ENCODE measurements around the gene UPK3A.
"Not testable (repeated sequence)": the region's sequence is repeated elsewhere in the genome, so short reads cannot be mapped to it uniquely, and the experiment has no call there.

Gene UPK3A

DNA sequence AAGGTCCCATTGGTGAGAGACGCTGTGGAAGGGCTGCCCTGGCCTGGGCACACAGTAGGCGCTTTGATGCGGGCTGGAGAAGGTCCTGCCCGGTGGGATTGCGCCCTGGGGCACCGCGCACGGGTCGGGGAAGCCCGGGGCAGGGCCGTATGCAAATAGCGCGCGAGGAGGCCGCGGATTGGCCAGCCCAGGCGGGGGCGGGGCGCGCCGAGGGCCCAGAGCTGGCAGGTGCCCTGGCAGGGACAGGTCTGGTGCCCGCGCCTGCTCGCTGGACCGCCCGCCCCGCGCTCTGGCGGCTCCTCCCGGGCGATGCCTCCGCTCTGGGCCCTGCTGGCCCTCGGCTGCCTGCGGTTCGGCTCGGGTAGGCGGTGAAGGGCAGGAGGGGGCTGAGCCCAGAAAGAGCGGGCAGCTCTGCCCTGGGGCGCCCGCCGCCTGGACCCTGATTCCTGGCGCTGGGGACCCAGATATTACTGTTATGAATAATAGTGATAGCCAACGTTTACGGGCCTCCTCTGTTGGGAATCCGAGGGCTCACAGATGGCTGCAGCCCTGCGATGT lies at the start of gene UPK3A:
UPK3A (plus strand) TSS at position 245 of the 558 bp plus-strand sequence; CDS start at position 310, 65 bp downstream.
- no peak for DNase-seq

DNA sequence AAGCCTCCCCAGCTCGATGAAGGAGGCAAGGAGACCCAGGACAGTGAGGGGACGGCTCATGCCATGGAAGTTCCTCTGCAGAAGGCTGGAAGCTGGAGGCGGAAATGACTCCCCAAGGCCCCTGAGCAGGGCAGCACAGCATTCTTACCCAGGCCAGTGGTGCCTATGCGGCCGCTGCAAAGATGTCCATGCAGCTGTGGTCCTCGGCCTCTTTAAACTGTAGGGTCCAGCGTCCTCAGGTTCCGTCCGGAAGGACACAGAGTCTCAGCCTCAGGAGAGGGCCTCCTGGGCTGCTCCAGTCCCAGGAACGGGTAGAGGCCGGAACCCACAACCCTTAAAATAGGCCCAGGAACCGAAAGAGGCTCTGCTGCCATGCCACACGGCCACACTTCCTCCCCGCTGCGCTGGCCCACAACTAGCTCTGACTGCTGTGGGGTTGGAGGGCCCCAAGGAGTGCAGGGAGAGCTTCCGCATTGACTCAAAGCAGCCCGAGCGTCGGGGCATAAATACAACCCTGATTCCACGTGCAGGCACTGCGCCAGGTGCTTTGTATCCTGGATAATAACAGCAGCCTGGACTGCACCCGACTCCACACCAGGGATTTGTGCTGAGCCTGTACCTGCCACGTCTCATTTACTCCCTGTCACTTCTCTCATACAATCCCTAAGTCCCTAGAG lies 49.5 kb upstream of the UPK3A start:
- no peak for DNase-seq

DNA sequence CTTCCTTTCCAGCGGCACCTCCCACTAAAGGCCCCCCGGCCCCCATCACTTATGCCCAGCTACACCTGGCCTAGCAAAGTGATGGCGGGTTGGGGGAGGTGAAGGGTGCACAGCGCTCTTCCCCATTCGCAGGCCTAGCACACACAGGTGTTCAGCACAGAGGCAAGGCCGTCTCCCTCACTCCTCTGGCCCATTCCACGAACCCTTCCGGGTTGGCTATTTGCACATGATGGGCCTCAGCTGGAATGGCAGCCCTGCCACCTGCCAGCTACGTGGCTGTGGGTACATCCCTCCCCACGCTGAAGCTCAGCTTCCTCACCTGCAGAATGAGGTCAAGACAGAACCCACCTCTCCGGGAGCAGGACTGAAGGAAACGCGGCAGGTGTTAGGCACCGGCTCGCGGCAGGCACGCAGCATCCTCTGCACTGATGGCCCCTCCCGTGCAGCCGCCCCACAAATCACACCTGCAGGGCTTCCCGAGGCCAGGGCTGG lies 48.9 kb upstream of the UPK3A start:
- DNase-seq: no peak

- DNase-seq: no peak
Observed at GRCh38 chr22:45237065-45237990, 47.4 kb upstream of the UPK3A start.

- no peak for DNase-seq
Observed at GRCh38 chr22:45238076-45238956, 46.4 kb upstream of the UPK3A start.

- DNase-seq: no peak
Observed at GRCh38 chr22:45238957-45239680, 45.6 kb upstream of the UPK3A start.

DNA sequence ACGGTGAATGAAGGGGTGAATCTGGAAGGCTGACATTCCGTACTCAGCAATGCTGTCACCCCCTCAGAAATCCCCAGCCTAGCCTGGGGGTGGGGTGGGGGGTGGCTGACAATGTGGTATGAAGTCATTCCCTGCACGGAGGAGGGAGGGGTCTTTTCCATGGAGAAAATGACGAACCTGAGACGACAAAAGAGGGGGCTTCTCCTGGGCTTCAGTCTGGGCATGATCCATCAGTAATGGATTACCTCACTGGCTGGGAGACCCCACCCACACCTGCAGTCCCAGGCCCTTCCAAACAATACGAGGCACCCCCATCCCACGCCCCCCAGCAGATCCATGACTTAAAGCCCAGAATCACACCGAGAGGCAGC lies 45.1 kb upstream of the UPK3A start:
- no peak for DNase-seq

GRCh38 chr22:45240104-45240809 lies 44.5 kb upstream of the UPK3A start:
- DNase-seq: no peak

- peak; percentile 5 for DNase-seq
Observed at GRCh38 chr22:45240810-45241631, 43.7 kb upstream of the UPK3A start, which contains the start of gene KIAA0930. Gene KIAA0930, minus strand, starts transcription at chr22:45240894. Its CDS starts 191 bp downstream, at chr22:45240703.

GRCh38 chr22:45242778-45243191 lies 42.0 kb upstream of the UPK3A start:
- no peak for DNase-seq

- no peak for DNase-seq
Observed at GRCh38 chr22:45244916-45245315, 39.8 kb upstream of the UPK3A start.

- DNase-seq: peak; percentile 82
Observed at GRCh38 chr22:45246060-45246985, 38.4 kb upstream of the UPK3A start.

DNA sequence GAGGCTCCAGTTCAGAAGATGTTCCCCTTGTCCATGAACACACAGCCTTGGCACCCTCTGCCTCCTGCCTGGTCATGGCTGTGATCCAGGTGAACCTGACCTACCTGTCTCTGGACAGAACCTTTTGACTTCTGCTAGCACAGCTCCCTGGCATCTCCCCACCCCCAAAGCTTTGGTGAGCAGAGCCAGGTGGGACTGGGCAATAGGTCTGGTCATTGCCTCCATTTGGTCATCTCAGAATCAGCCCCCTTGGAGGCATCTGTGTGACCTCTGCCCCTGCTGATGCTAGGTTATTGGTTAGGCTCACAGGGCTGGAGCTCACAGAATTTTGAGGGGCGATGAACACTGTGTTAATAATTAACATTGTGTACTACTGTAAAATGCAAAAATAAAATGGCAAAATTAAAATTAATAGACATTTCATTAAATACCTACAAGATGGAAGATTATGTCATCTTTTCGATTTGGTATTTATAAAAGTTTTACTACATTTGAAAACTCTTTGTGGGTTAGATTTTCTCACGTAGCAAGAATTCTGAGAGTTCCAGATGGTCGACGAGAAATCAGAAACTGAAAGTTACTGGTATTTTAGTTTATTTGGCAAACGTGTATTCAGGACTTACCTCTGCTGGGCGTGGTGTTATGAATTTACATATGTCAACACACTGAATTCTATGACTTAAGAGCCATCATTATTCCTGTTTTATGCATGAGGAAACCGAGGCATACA lies 35.8 kb upstream of the UPK3A start:
- no peak for DNase-seq

DNA sequence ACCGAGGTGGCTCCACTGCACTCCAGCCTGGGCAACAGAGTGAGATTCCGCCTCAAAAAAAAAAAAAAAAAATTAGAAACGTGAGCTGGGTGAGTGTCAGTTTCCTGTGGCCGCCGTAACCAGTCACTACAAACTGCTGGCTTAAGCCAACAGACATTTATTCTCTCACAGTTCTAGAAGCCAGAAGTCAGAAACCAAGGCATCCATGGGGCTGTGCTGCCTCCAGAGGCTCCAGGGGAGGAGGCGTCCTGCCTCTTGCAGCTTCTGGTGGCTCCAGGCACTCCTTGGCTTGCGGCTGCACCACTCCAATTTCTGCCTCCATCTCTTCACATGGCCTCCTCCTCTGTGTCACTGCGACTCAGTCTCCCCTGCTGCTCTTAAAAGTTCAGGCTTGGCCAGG lies 32.9 kb upstream of the UPK3A start:
- no peak for DNase-seq

- DNase-seq: no peak
Observed at GRCh38 chr22:45253039-45253641, 31.6 kb upstream of the UPK3A start.

DNA sequence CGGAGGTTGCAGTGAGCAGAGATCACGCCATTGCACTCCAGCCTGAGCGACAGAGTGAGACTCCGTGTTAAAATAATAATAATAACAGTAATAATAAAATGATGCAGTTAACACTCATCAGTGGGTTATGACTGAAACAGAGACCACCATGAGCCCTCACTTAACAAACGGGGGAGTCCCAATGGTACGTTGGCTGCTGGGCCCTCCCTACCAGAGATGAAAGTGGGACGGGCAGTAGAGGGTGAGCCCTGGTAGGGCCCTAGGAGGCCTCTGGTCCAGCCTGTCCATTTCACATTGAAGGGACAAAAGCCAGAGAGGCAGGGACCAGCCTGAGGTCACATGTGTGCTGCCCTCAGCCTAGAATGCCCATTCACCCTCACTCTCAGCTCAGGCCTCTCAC lies 30.4 kb upstream of the UPK3A start:
- no peak for DNase-seq

DNA sequence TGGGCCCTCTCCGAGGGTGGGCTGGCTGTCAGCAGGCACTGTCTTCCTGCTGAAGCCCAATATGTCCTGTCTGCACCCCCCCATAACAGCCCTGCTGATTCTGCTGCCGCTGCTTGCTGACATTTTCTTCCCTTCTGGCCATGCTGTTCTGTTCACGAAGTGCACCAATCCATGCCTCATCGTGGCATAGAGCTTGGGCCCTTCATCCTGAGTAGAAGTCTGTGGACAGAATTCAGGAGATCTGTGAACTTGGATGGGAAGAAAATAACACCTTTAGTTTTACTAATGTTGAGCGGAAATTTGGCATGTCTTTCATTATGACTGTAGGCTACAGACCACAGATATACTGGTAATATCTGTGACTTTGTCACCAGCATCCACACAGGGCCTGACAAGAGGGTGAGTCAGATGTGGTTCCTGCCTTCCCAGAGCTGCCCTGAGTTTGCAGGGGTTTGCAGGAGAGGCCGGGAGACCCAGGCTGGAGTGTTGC lies 29.9 kb upstream of the UPK3A start:
- no peak for DNase-seq

- not testable (repeated sequence) for DNase-seq
Observed at GRCh38 chr22:45257941-45258340, 26.8 kb upstream of the UPK3A start.

All from amniotic stem cell (primary cell).